Measurements from ENCODE around the gene IL17D. TPM values are rescaled to one million over a fixed set of nuclear protein-coding genes. Genes with fewer than 3 reads are reported as not detected.

The IL17D gene
- total and polyA plus RNA-seq, 10 of the 15 experiments (the other 5 are each of a cell fraction or from before 2014, with no cell fraction given) = 0.03 to 1.6 (median 0.33) TPM

GRCh38 chr13:20709782-20710181 is 6.3 kb downstream of the IL17D start (continued):
- TF ChIP-seq IRF5 (IDR thresholded peaks at IDR 0.05; ENCODE audit: borderline replicate concordance) (no peak), POLR2AphosphoS2 (IDR thresholded peaks at IDR 0.05; ENCODE audit: low read depth, low read length) (no peak), CREM (IDR thresholded peaks at IDR 0.05; ENCODE audit: low read depth) (no peak), CEBPZ (IDR thresholded peaks at IDR 0.05; ENCODE audit: low read depth, low read length) (no peak), NFXL1 (IDR thresholded peaks at IDR 0.05; ENCODE audit: borderline replicate concordance) (no peak), RUNX3 (IDR thresholded peaks at IDR 0.05; ENCODE audit: low read length) (no peak), CBFB (IDR thresholded peaks at IDR 0.05; ENCODE audit: low read depth) (no peak), KDM1A (IDR thresholded peaks at IDR 0.05; ENCODE audit: borderline replicate concordance) (no peak), MTA2 (IDR thresholded peaks at IDR 0.05; ENCODE audit: low read depth) (no peak)
